K562 (cell line): ENCODE results near the gene MYL12A. TPM values are rescaled to one million over a fixed set of nuclear protein-coding genes. Genes with fewer than 3 reads are reported as not detected.
A peak's percentile ranks its signal among the peaks of the same experiment; 100 is the strongest.

Experiments
- C11orf30 ChIP-seq: fragments of 450-650 bp; IDR thresholded peaks from 2 replicates; pipeline ENCODE4 v1.6.1; 2016; ENCODE audit warnings: low read depth, mild to moderate bottlenecking
- CEBPG ChIP-seq, 3 experiments: fragments of 200-800 bp in 1 of 3; sonication (Bioruptor generic) in 1 of 3; sonication (generic) in 1 of 3; formaldehyde crosslinking in 1 of 3; IDR thresholded peaks in 2 of 3; conservative IDR thresholded peaks in 1 of 3; 2 replicates each; pipeline versions ENCODE4 v1.6.1 to v1.8.0; 2016 to 2022; ENCODE audit warnings: missing compliant biosample characterization in 2 of 3, missing genetic modification characterization in 2 of 3, mild to moderate bottlenecking in 1 of 3, missing genetic modification reagents in 1 of 3
- KLF6 ChIP-seq: fragments of 250-450 bp; sonication (Bioruptor Pico); IDR thresholded peaks from 2 replicates; pipeline ENCODE4 v1.4.0; 2020; ENCODE audit warnings: mild to moderate bottlenecking, moderate library complexity, borderline replicate concordance
- NBN ChIP-seq: fragments of 450-650 bp; IDR thresholded peaks from 2 replicates; pipeline ENCODE4 v1.6.1; 2016; ENCODE audit warnings: low read depth, mild to moderate bottlenecking
- NUFIP1 ChIP-seq: fragments of 450-650 bp; IDR thresholded peaks from 2 replicates; pipeline ENCODE4 v1.6.1; 2018; ENCODE audit not compliant: partially characterized antibody
- RBM39 ChIP-seq: fragments of 200-400 bp; formaldehyde crosslinking; optimal IDR thresholded peaks from 2 replicates; pipeline ENCODE3; 2018; ENCODE audit warnings: low read depth, low read length
- SMARCA4 ChIP-seq: fragments of 450-650 bp; IDR thresholded peaks from 2 replicates; pipeline ENCODE4 v1.6.1; 2016
- SREBF1 ChIP-seq: fragments of 150-350 bp; IDR thresholded peaks from 2 replicates; pipeline ENCODE4 v1.6.1; 2014; ENCODE audit warnings: antibody characterized with exemption, low read depth, low read length, borderline replicate concordance
- XRCC3 ChIP-seq: fragments of 450-650 bp; IDR thresholded peaks from 2 replicates; pipeline ENCODE4 v1.6.1; 2017; ENCODE audit warnings: mild to moderate bottlenecking, moderate library complexity
- ZBTB7A ChIP-seq: IDR thresholded peaks from 2 replicates; pipeline ENCODE4 v1.6.1; 2011; ENCODE audit warnings: low read depth, mild to moderate bottlenecking, low read length, moderate library complexity, borderline replicate concordance; ENCODE audit not compliant: control insufficient read depth
- ZNF232 ChIP-seq: sonication (generic); formaldehyde crosslinking; IDR thresholded peaks from 2 replicates; pipeline ENCODE4 v1.8.0; 2022; ENCODE audit warnings: mild to moderate bottlenecking, missing genetic modification reagents
- ZNF280A ChIP-seq: fragments of 450-650 bp; IDR thresholded peaks from 2 replicates; pipeline ENCODE4 v1.6.1; 2018; ENCODE audit warnings: mild to moderate bottlenecking, low read depth; ENCODE audit not compliant: partially characterized antibody
- ZNF518B ChIP-seq: fragments of 250-450 bp; sonication (Bioruptor Pico); IDR thresholded peaks from 2 replicates; pipeline ENCODE4 v1.5.0; 2021; ENCODE audit warnings: mild to moderate bottlenecking, moderate library complexity
- ZNF668 ChIP-seq: fragments of 250-450 bp; sonication (Bioruptor Pico); IDR thresholded peaks from 2 replicates; pipeline ENCODE4 v1.8.0; 2022; ENCODE audit warnings: mild to moderate bottlenecking, inconsistent platforms
- polyA plus RNA-seq, 8 experiments: library from polyadenylated mRNA; depleted of rRNA in 4 of 8; stranded (reverse) in 5 of 8; unstranded in 3 of 8; fragments of >200 nt; fragmentation: Nextera tagmentation in 2 of 8; fragmentation: Illumina TruSeq in 1 of 8; extraction: Ambion mirVana in 2 of 8; extraction: Trizol in 1 of 8; gene quantifications; 2 replicates each; pipeline versions ENCODE4 v1.2.1 to v1.2.3, GENCODE V29; 2011 to 2014; ENCODE audit warnings: inconsistent platforms in 1 of 8, missing spikeins in 1 of 8
- total RNA-seq, 7 experiments: library from RNA; depleted of rRNA in 6 of 7; stranded (reverse); fragments of >200 nt in 6 of 7; fragmentation: Illumina TruSeq in 2 of 7; extraction: Trizol in 2 of 7; gene quantifications; 2 replicates each; pipeline versions ENCODE4 v1.2.1 to v1.2.3, GENCODE V29; 2011 to 2021; ENCODE audit warnings: low replicate concordance in 1 of 7
- TF ChIP-seq, protein P1 (sequence below): sonication (generic); formaldehyde crosslinking; IDR thresholded peaks from 2 replicates; pipeline ENCODE4 v1.8.1; 2023; ENCODE audit warnings: mild to moderate bottlenecking, missing genetic modification reagents, moderate library complexity
- TF ChIP-seq, protein P2 (sequence below): fragments of 450-650 bp; IDR thresholded peaks from 2 replicates; pipeline ENCODE4 v1.6.1; 2016; ENCODE audit warnings: borderline replicate concordance

The MYL12A gene
- total and polyA plus RNA-seq, 9 of the 15 experiments (the other 6 are each of a cell fraction or from before 2014, with no cell fraction given): 308 to 1,031 (median 559) TPM

- TF ChIP-seq ZBTB7A (no peak; the same call in 1 of the 2 replicates), SREBF1 (no peak), RBM39 (peak; percentile 61), ZNF232 (CRISPR knock-in tag) (no peak), NBN (peak; percentile 78), NUFIP1 (no peak), SMARCA4 (peak; percentile 94), CEBPG (CRISPR knock-in tag; IDR thresholded peaks at IDR 0.05) (no peak; the same call in 1 of the 2 replicates), CEBPG (tag; conservative IDR thresholded peaks at IDR 0.05 in 1 of 2, IDR thresholded peaks at IDR 0.05 in 1 of 2) (no peak), KLF6 (no peak), ZNF518B (CRISPR knock-in tag) (no peak), XRCC3 (no peak), C11orf30 (no peak), ZNF280A (no peak), ZNF668 (CRISPR knock-in tag) (no peak)
- TF ChIP-seq, protein P1, sequence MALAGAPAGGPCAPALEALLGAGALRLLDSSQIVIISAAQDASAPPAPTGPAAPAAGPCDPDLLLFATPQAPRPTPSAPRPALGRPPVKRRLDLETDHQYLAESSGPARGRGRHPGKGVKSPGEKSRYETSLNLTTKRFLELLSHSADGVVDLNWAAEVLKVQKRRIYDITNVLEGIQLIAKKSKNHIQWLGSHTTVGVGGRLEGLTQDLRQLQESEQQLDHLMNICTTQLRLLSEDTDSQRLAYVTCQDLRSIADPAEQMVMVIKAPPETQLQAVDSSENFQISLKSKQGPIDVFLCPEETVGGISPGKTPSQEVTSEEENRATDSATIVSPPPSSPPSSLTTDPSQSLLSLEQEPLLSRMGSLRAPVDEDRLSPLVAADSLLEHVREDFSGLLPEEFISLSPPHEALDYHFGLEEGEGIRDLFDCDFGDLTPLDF (CRISPR knock-in tag): no peak
- TF ChIP-seq, protein P2, sequence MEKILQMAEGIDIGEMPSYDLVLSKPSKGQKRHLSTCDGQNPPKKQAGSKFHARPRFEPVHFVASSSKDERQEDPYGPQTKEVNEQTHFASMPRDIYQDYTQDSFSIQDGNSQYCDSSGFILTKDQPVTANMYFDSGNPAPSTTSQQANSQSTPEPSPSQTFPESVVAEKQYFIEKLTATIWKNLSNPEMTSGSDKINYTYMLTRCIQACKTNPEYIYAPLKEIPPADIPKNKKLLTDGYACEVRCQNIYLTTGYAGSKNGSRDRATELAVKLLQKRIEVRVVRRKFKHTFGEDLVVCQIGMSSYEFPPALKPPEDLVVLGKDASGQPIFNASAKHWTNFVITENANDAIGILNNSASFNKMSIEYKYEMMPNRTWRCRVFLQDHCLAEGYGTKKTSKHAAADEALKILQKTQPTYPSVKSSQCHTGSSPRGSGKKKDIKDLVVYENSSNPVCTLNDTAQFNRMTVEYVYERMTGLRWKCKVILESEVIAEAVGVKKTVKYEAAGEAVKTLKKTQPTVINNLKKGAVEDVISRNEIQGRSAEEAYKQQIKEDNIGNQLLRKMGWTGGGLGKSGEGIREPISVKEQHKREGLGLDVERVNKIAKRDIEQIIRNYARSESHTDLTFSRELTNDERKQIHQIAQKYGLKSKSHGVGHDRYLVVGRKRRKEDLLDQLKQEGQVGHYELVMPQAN: no peak; the same call in 1 of the 2 replicates
Measured at GRCh38 chr18:3246635-3247239, 864 bp upstream of the MYL12A start (continued).
